GM19395 (cell line): ENCODE data around the gene AUTS2.

Source experiments
- ATAC-seq: cut with Tn5 transposase; IDR thresholded peaks from one replicate; pipeline ENCODE4 v1.9.1; 2021; ENCODE audit warnings: mild to moderate bottlenecking, moderate library complexity; ENCODE audit not compliant: unreplicated experiment

Gene AUTS2

GRCh38 chr7:70210200-70210935, 612.1 kb downstream of the AUTS2 start:
- ATAC-seq: no peak

- no peak for ATAC-seq
Observed at GRCh38 chr7:70210936-70211310, 612.6 kb downstream of the AUTS2 start.

DNA sequence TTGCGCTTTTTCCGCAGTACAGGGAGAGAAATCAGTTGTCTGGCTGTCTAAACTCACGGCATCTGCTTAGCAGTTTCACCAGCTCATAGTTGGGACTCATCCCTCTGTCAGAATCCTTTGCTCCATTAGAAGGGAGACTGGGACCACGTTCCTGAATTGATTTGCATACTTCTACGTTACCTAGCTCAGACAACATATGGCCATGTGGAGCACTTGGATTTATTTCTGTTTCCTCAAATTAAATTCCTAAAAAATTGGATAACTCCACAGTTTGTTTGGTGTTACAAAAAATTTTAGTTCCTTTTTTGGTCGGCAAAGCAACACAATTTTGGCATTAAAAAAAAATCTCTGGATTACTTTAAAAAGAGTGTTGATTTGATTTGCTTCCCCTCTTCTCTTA, 614.0 kb downstream of the AUTS2 start:
- no peak for ATAC-seq

DNA sequence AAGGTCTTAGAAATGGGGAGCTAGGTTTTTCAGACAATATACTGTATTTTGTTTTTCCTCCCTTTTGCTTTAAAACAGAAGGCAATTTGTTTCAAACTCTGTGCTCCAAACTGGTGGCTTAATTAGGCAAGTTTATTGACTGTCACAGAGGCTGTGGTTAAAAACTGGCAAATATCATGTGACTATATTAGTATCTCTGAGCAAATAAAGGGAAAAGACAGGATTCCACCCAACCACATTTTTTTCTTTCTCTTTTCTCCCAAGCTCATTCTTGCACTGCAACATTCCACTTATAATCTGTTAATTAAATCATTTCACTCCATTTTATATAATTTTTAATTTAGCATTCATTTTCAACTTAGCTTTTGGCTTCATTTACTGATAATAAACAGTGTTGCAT, 615.8 kb downstream of the AUTS2 start:
- ATAC-seq: no peak

DNA sequence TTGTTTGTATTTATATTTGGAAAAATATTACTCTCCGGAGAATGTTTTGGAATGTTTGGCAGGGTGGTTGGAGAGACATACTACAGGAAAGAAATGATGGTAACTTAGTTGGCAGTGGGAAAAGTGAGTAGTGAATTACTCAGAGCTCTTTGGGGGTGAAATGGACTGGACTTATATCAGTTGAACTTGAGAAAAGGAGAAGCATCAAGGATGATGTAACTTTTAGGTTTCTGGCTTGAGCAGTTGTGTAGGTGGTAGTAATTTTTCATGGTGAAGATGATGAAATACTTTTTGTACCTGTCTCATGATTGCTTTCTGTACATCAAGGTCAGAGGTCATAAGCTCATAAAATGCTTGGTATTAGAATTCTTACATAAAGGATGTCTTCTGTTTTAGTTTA, 617.2 kb downstream of the AUTS2 start:
- no peak for ATAC-seq

- ATAC-seq: no peak
Observed at GRCh38 chr7:70217571-70217970, 619.3 kb downstream of the AUTS2 start.

DNA sequence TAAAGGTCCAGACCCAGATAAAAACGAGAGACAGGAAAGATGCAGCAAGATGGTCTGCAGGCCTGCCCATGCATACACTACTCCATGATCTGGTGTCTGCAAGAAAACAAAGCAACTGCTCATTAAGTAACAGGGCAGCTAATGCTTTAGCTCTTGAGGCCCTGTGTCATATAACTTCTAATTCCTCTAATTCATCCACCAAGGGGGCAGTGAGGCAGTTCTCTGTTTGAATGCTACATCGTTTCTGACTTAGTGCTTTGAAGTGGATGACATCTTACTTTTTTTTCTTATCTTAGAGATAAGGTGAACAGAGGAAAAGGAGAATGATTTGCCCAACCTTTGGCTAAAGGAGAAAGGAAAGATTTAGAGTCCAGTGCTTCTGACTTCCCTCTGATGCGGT, 619.7 kb downstream of the AUTS2 start:
- ATAC-seq: no peak

- no peak for ATAC-seq
Observed at GRCh38 chr7:70219061-70219460, 620.8 kb downstream of the AUTS2 start.

DNA sequence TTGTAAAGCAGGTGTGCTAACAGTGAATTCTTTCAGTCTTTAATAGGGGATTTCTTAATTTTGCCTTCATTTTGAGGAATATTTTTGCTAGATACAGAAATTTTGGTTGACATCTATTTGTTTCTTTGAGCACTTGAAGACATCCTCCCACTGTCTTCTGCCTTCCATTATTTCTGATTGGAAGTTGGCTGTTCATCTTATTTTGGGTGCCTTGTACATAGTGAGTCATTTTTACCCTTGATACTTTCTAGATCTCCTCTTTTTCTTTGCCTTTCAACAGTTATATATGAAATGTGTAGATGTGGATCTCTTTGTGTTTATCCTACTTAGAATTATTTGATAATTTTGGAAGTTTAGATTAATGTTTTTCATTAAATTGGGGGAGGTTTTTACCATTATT, 631.0 kb downstream of the AUTS2 start:
- ATAC-seq: no peak

- no peak for ATAC-seq
Observed at GRCh38 chr7:70230761-70231160, 632.5 kb downstream of the AUTS2 start.

- no peak for ATAC-seq
Observed at GRCh38 chr7:70233776-70234175, 635.5 kb downstream of the AUTS2 start.

DNA sequence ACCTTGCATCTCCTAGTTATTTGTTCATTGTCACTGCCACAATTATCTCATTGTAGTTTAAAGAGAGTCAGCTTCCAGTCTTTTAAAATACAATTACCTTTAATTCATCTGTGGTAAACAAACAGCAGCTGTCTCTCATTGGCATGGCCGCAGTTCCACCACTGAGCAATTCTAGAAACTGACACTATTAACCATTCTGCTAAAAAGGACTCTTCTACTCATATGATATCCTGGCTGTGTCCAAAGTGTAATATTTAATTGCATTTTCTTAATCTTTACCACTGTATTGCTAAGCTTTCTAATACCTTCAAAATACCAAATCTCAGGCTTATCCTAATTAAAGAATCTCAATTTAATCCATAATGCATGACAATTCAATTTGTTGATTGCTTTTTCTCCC, 639.0 kb downstream of the AUTS2 start:
- ATAC-seq: no peak

GRCh38 chr7:70237831-70238575, 639.7 kb downstream of the AUTS2 start:
- ATAC-seq: peak; percentile 100

DNA sequence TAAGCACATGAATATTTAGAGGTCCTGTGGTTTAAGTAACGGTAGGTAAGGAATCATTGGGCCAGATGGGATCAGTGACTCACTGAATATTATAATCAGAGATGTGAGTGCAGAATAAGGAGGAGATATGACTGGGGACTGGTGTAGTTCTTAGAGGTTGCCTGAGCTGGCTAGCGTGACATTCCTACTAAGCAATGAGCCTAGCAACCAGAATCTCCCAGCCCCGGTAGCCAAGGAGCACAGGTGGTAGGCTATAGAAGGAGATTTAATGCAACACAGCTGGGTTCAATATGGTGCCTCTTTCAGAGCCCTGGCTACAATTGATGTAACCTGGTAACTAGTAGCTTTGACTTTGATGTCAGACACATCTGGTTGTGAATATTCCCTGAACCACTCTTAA, 641.6 kb downstream of the AUTS2 start:
- no peak for ATAC-seq

- no peak for ATAC-seq
Observed at GRCh38 chr7:70240873-70241272, 642.6 kb downstream of the AUTS2 start.

- ATAC-seq: no peak
Observed at GRCh38 chr7:70241536-70242175, 643.4 kb downstream of the AUTS2 start.

DNA sequence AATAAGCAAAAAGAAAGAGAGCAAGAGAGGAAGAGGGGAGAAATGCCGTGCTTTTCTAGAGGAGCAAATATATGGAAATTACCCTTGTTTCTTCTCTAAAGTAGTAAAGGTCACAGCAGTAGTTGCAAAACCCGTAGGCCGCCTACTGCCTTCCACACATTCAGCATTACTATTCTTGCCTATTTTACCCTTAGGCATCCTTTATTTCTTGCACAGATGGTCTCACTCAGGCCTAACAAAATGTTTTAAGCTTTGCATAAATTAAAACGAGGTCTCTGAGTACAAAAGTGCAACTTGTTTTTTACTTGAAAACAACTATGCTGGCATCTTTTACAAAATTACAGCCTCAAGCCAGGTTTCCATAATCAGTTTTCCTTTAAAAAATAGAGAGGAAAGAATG, 644.6 kb downstream of the AUTS2 start:
- no peak for ATAC-seq

DNA sequence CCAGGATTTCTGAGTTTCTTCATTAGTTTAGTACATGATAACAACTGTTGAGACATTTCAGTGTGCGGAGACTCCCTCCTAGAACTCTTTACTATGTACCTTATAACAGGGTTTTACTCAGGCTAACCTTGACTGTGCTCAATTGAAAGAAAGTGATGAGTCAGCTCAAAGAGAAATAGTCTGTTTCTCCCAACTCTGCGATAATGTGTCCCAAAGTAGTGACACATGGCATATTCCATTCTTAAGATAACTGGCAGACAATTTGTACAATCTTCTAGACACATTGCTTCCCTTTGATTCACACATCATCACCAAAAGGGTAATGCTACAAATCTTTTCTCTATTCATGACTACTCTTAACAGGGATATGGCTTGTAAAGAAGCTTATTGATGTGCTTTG, 645.2 kb downstream of the AUTS2 start:
- ATAC-seq: no peak

GRCh38 chr7:70257921-70258320, 659.6 kb downstream of the AUTS2 start:
- no peak for ATAC-seq

- ATAC-seq: no peak
Observed at GRCh38 chr7:70259502-70259901, 661.2 kb downstream of the AUTS2 start.

DNA sequence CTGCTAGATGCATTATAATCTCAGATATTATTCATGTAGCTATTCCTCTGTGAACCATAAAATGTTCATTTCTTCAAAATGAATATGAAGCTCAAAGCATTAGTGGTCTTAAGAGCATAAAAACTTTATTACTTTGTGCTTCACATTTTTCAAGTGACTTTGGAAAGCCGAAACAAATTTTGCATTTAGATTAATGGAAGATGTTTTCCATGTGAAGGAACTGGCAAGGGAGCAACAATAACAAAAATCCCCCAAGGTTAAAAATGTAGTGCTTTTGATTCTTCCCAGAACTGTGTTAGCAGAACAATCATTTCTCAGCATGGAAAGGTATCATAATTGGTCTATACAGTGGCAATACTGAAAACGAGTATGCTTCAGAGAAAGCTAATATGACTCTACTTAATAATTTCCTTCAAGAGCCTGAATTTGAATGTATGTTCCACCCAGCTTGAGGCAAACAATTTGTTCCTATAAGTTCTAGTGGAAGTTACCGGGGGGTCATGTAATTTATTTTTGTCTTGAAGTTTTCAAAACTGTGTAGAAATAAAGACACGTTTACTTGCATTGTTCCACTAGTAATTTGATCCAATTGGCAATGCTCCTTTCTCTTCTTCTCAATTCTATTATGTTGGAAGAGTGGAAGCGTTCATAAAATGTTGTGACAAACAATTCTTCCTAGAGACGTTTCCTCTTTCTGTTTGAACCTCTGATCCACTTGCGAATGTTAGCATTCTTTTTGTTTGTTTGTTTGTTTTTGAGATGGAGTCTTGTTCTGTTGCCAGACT, 665.4 kb downstream of the AUTS2 start:
- no peak for ATAC-seq
